NCI-H2029 treated with DMSO at 0.1 percent for 48 hours (cell line): ENCODE data around the gene PWWP2B.

Experiments
- DNase-seq: peaks from one replicate; lab custom pipeline; 2025; lab: John Stamatoyannopoulos, UW

Gene PWWP2B

DNA sequence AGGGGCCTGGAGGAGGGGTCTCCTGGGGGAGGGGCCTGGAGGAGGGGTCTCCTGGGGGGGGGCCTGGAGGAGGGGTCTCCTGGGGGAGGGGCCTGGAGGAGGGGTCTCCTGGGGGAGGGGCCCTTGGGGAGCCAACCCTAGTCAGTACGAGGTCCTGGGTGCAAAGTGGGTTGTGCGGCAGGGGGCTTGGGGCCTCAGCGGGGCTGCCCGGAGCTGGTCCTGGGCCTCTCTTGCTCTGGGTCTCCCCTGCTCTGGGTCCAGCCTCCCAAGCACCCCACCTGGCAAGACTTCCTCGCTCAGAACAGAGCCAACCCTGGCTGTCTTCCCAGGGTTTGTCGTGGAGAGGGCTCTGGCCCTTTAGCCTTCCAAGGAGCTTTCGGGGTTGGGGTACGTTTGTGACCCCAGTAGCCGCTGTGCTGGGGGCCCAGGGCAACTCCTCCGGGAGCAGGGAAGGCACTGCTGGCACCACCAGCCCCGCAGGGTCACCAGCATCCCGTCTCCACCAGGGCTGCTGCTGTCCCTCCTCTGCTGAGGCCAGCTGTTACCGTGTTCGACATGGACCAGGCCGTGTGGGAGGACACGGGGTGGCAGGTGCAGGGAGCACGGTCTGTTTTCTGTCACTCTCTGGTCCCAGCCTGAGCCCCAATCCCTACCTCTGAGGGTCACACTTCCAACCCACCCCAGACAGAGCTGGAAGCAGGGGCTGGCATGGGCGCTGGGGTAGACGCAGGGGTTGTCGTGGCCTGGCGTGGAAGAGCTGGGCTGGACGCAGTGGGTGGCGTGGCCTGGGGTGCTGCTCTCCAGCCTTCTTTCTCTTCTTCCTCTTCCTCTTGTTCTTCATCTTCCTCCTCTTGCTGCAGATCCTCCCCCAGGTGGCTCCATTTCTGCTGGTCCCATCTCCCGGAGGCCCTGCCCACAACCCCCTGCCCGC, 22.8 kb downstream of the PWWP2B start:
- no peak for DNase-seq

DNA sequence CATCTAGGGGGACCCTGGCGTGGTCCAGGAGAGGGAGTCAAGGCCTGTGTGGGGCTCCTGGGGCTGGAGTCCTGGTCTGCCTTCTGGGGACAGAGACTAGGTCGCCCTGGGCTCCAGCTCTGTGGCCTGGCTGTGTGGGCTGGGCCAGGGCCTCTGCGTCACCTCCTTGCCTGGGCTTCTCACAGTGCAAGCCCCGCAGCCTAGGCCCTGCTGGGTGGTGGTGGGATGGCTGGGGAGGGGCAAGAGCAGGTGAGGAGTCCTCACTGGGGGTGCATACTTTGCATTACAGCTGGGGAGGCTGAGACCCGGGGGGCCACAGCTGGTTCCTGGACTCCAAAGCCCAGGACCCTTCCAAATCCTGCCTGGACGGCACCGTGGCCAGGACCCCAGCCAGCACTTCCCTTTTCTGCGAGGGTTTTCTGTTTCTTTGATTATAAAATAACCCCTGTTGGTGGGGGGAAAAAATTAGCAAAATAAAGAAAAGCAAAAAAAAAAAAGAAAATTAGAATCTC, 23.5 kb downstream of the PWWP2B start:
- no peak for DNase-seq

DNA sequence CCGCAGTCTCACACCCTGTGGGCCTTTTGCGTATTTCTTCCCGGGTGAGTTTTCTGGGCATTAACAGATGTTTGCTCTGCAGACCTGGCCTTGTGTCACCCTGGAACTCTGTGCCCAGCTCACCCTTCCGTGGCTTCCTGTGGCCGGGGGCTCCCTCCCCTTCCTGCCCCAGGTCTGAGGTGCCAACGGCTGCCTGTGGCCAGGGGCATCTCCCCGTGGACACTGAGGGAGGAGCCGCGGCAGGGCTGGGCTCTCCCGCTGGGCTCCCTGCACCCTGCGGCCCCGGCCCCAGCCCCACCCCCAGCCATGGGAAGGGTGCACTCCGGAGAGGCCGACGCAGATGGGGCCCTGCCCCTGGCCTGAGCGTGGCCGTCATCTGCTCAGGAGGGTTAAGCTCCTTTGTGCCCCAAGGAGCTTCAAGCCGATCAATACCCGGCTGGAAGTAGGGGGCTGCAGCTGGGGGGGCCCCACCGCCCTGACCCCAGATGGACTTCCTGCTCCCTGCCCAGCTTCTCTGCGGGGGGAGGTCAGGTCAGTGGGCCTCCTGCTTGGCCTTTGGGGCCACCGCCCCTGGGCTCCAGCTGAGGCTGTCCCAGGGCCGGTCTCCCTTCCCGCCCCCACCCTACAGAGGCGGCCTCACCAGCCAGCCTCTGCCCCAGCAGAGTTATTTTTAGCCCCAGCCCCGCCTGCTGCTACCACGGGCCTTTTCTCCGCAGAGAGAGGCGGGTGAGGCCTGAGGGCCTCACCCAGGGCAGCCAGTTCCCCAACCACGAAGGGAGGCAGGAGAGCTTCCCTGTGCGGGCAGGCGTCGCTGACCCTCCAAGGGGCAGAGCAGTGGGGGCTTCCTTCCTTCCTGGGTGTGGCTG, 24.2 kb downstream of the PWWP2B start:
- no peak for DNase-seq

DNA sequence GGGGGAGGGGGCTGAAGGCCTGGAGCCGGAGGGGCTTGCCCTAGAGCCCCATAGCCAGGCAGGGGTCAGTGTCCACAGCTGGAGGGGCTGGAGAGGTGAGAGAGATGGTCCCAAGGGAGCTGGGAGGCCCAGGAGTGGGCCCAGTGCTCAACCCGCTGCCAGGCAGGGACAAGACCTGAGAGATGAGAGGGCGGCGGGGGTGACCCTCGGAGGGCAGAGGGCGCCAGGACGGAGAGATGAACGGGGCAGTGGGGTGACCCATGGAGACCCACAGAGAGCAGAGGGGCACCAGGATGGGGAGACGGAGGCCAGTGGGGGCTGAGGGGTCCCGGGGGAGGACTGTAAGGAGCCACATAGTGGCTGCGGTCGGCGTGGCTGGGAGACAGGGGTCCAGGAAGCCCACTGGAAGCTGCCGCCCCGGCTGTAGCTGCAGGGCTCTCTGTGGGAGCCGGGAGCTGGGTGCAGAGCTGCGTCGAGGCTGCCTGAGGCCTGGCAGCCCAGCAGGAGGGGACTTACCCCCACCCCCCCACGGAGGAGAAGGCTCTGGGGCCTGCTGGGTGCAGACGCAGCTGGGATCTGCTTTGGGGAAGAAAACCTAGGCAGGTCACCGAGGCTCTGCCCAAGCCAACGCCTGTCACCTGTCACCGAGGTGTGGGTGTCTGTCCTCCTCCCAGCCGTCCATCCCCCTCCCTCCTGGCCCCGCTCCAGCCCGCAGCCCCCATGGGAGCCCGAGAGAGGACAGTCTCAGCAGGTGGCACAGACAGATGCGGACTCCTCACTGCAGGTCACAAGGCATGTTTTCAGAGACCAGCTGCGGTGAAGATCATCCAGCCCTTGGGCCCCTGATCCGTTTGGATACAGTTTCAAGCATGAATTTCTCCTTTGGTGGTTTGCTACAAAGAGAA, 25.1 kb downstream of the PWWP2B start:
- no peak for DNase-seq

DNA sequence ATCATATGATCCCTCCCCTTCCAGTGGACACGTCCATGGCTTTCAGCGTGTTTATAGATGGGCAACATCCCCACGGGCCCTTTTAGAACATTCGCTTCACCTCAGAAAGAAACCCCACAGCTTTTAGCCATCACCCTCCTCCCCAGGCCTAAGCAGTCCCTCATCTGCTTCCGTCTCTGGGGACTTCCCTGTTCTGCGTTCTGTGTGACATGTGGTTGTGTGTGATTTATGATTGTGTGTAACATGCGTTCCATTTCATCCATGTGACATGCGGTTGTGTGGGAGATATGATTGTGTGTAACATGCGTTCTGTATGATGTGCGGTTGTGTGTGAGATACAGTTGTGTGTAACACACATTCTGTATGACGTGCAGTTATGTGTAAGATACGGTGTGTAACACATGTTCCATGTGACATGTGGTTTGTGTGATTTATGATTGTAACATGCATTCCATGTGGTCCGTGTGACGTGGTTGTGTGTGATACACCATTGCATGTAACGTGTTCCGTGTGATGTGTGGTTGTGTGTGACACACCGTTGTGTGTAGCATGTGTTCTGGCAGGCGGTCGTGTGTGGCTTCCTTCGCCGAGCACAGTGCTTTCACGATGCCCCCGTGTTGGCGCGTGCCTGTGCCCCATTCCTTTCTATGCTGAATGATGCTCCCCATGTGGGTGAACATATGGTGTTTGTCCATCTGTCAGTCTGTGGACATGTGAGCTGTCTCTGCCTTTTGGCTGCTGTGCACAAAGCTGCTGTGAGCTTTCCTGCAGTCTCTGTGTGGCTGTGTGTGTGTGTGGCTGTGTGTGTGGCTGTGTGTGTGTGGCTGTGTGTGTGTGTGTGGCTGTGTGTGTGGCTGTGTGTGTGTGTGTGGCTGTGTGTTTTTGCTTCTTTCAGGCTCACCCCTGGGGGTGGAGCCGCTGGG, 26.2 kb downstream of the PWWP2B start:
- DNase-seq = no peak

DNA sequence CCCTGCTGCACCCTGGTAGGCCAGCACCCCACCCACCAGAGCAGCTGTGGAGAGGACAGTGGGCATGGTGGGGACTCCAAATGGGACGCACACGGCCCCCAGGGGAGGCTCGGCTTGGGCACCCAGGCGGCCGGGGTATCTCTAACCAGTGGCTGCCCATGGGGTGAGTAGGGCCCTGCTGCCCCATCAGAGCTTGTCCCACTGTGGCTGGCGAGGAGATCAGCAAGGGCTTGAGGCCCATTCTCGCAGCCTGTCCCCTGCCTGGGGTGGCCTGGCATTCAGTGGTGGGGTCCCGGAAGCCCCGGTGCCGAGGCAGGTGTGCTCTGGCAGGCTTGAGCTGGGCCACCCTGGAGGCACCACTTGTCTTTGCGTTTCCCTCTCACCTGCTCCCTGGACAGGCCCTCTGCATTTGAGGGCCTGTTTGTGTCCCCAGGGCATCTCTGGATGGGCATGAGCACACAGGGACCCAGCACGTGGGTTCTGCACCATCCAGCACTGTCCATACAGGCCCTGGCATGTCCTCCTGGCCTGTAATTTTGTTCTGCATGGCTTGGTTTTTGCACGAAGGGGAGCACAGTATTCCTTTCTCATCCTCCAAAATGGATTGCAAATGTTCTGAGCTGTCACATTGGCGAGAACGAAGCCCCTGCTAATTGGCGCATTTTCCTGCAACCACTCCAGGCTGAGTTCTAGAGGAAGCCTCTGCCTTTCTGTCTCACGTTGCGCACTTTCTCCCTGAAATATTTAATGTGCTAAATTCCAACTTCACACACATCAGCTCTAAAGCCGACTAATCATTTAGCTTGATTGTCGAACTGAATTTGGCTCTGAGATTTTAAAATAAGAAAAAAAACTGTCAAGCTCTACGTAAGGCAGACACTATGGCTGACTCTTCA, 27.2 kb downstream of the PWWP2B start:
- no peak for DNase-seq

DNA sequence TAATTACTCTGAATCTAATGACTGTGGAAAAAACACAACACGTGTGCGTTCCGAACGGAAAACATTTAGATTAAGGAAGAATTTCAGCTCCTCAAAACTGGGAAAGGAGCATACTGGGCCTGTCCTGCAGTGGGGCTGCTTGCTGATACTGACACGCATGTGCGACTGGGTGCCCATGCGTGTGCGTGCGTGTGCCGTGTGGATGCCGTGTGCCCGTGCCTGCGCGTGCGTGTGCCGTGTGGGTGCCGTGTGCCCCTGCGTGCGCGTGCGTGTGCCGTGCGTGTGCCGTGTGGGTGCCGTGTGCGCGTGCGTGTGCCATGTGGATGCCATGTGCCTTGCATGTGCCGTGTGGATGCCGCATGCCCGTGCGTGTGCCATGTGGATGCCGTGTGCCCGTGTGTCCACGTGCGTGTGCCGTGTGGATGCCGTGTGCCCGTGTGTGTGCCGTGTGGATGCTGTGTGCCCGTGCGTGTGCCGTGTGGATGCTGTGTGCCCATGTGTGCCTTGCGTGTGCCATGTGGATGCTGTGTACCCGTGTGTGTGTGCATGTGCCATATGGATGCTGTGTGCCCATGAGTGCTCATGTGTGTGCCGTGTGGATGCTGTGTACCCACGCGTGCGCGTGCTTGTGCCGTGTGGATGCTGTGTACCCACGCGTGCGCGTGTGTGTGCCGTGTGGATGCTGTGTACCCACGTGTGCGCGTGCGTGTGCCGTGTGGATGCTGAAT, 28.2 kb downstream of the PWWP2B start:
- no peak for DNase-seq

DNA sequence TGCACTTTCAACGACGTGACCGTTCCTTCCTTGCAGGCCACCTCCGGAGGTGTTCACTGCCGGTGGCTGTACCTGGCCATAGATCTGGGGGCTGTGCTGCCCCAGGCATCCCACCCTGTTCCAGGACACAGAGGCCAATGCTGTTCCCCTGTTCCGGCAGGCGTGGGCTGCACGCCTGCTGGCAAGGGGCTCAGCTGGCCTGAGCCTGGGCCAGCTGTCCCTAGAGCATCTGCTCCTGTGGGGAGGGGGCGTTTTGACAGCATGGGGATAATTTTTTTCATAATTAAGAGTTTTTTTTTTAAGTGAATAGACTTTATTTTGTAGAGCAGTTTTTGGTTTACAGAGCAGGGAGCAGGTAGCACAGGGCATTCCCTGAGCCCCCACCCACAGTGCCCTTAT, 28.8 kb downstream of the PWWP2B start:
- no peak for DNase-seq

DNA sequence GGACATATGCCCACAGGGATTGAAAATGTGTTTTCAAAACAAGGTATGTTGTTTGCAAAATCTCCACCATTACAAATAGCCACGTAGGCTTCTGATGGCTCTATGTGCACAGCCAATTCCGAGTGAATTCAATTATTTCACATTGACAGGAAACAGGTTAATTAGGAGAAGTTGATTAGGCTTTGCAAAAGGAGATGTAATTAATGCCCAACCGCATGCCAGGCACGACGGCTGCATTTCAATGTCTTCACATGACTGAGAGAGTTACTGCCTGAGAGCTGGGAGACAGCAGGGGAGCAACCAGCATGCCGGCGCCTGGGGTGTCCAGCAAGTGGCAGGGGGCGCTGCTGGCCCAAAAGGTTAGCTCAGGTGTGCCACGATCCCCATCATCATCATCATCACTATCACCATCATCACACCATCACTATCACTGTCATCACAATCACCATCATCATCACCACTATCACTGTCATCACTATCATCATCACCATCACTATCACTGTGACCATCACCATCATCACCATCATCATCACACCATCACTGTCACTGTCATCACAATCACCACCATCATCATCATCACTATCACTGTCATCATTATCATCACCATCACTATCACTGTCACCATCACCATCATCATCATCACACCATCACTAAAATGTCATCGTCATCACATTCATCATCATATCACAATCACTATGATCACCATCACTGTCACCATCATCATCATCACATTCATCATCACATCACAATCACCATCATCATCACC, 30.2 kb downstream of the PWWP2B start:
- DNase-seq = no peak

DNA sequence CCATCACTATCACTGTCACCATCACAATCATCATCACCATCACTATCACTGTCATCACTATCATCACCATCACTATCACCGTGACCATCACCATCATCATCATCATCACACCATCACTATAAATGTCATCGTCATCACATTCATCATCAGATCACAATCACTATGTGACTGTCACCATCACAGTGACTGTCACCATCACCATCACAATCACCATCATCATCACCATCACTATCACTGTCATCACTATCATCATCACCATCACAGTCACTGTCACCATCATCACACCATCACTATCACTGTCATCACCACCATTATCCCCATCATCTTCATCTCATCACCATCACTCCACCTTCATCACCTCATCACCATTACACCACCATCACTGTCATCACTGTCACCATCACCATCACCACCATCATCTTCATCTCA, 31.0 kb downstream of the PWWP2B start:
- no peak for DNase-seq

DNA sequence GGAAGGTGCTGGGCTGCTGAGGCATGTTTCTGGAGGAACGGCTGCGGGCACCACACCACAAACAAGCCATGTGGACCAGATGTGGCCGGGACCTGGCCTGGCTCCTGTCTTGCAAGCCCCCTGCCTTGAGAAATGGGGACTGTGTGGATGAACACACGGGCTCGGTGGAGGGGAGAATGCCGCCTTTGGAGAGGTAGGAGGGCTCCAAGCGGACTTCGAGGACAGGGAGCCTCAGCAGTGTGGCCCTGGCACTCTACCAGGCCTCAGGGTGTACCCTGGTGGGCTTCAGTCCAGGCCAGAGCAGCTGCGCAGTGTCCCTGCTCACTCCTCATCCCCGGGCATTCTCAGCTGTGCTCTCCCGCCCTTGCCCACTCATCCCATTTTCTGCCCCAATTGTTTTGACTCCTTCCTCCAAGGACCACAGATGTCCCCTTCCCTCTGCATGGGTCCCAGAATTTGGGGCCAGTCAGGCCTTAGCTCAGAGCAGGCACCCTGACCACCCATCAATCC, 31.5 kb downstream of the PWWP2B start:
- no peak for DNase-seq

DNA sequence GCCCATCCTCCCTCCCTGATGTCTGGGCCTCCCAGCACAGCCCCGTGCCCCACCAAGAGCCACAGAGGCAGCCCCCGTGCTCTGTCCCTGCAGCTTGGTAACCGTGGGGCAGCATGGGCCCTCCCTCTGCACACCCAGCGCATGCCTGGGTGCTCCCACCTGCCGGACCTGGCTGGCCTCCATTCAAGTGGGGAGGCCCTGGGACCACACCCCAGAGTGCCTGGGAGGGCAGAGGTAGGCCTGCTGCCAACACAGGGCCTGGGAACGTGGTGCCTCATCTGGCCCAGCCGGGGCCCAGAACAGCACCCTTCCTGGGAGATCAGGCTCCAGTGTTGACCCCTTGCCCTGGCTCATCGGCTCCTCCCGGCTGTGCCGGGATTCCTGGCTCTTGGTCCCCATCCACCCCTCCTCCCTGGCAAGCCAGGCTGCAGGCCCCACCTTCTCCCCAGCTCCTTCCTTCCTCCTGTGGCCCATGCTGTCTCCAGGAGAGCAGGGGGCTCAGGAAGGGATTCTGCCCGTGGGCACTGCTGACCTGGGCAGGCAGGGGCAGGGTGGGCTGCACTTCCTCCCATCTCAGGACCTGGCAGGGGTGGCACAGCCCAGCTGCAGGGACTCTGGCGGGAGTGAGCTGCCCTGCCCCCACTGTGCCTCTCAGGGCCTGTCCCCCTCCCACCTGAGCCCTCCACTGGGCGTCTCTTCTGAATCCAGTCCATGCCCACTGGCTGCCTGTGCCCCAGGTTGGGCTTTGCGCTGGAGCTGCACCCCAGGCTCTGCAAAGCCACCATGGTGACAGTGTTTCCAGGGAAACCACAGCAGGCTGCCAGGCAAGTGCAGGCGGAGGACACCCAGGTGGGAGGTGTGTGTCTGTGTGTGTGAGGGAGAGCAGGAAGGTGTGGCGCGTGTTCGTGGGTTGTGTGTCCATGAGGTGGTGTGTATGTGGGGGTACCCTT, 32.6 kb downstream of the PWWP2B start:
- no peak for DNase-seq

DNA sequence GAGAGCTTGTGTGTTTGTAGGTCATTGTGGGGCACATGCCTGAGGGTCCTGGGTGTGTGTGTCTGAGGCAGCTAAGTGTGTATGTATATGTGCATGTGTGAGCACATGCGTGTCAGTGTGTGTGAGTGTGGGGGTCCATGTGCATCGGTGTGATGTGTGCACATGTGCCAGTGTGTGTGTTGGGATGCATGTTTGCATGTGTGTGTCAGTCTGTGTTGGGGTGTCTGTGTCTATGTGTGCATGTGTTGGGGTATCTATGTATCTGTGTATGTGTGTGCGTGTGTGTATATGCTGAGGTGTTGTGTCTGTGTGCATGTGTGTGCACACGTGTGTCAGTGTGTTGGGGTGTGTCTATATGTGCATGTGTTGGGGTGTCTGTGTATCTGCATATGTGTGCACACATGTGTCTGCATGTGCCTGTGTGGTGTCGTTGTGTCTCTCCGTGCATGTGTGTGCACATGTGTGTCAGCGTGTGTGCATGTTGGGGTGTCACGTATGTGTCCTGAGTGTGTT, 33.3 kb downstream of the PWWP2B start:
- DNase-seq = no peak

DNA sequence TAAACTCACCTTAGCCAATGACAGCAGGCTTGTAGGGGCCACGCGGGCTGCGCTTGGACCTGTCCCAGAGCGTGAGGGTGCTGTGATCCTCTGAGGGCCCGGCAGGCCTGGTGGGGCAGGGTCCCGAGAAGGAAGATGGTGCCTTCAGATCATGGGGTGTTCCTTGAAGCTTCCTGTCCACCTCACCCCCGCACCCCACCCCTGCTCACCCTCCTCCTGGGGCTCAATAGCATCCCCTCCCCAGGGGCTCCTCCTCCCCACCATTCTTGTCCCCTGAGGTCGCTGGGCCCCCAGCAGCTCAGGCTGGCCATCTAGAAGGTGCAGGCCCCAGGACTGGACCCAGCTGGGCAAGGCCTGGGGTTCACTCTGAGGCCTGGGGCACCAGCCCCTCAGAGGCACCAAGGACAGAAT, 33.9 kb downstream of the PWWP2B start:
- no peak for DNase-seq

DNA sequence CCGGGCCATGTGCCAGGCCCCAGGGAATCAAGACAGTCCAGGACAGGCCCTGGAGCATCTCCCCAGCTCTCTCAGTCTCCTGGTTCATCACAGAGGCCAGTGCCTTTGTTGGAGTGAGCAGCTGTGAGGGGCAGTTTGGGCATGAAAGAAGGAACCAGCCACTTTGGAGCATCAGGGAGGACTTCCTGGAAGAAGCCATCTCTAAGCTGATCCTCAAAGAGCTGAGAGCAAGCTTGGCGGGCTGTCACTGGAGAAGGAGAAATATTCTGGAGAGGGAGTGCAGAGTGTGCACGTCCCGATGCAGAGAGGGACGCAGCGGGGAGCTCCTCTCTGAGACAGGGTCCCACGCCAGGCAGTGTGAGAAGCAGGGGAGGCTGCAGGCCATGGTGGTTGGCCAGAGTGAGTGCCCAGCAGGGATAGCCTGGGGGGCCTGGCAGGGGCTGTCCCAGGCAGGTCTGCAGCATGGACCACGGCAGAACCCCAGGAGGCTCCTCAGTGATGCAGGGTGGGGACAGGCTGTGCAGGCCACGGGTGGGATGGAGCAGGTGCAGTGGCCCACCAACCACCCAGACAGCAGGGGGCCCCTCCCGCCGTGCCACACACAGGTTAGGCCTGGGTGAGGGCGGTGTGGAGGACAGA, 34.7 kb downstream of the PWWP2B start:
- no peak for DNase-seq

DNA sequence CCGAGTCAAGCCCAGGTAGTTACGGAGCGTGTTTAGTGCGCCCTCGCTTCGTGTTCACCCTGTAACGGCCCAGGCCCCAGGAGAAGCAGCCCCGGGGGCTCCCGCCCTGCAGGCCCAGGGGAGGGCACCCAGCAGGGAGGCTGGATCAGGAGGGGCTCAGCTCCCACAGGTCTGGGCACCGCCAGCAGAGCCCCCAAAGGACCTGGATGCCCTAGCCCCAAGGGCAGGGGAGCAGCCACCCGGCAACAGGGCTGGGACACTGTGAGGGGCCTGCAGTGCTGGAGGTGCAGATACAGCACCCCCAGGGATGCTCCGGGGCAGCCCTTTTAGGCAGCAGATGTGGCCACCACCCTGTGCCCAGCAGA, 35.2 kb downstream of the PWWP2B start:
- DNase-seq = no peak
